Dermis microvascular lymphatic vessel endothelial cell (primary cell): ENCODE results near the gene POLR2F. TPM values are rescaled to one million over a fixed set of nuclear protein-coding genes. Genes with fewer than 3 reads are reported as not detected.
A peak's percentile ranks its signal among the peaks of the same experiment; 100 is the strongest.

Experiments used
- DNase-seq, 2 donors: peaks; one replicate each; pipeline versions ENCODE4 v3.0.0 to v3.0.0-alpha.2; 2010; ENCODE audit warnings: low read depth in 2 of 2
- total RNA-seq: library from RNA; depleted of rRNA; stranded (reverse); fragments of >200 nt; gene quantifications from 2 replicates; pipeline ENCODE4 v1.2.1, GENCODE V29; 2014

Gene POLR2F
- total RNA-seq: 38.8 and 44.9 TPM in 2 replicates

GRCh38 chr22:37953437-37954179 is at the start of gene POLR2F, which contains the start of gene C22orf23:
TSS of gene POLR2F (plus strand) at chr22:37953699. CDS start at chr22:37953788, 89 bp downstream.
TSS of gene C22orf23 (minus strand) at chr22:37953601. CDS start at chr22:37953149, 452 bp downstream.
- peak; percentile 93 to 95 for DNase-seq

GRCh38 chr22:37904572-37905533 is 48.6 kb upstream of the POLR2F start:
- DNase-seq: peak; percentile 44 to 94

GRCh38 chr22:37905534-37906363 is 47.8 kb upstream of the POLR2F start, which contains the start of gene MICALL1:
TSS of gene MICALL1 (plus strand) at chr22:37906297. CDS start at chr22:37906423, 126 bp downstream.
- DNase-seq: peak; percentile 18 to 83

GRCh38 chr22:37906364-37907008 is 47.0 kb upstream of the POLR2F start:
- no peak for DNase-seq

GRCh38 chr22:37907036-37907954 is 46.2 kb upstream of the POLR2F start:
- DNase-seq: no peak

GRCh38 chr22:37909766-37910165 is 43.7 kb upstream of the POLR2F start:
- DNase-seq: no peak

GRCh38 chr22:37910890-37911672 is 42.4 kb upstream of the POLR2F start:
- DNase-seq: no peak

GRCh38 chr22:37911697-37912096 is 41.8 kb upstream of the POLR2F start:
- no peak for DNase-seq

- DNase-seq: no peak
Measured at GRCh38 chr22:37912171-37912570, 41.3 kb upstream of the POLR2F start.

- DNase-seq: no peak
Measured at GRCh38 chr22:37913233-37913721, 40.2 kb upstream of the POLR2F start.

- DNase-seq: no peak
Measured at GRCh38 chr22:37916311-37916710, 37.2 kb upstream of the POLR2F start.

- DNase-seq: no peak
Measured at GRCh38 chr22:37917874-37918548, 35.5 kb upstream of the POLR2F start.

GRCh38 chr22:37918580-37919270 is 34.8 kb upstream of the POLR2F start:
- DNase-seq: no peak

GRCh38 chr22:37920126-37920525 is 33.4 kb upstream of the POLR2F start:
- DNase-seq: no peak

GRCh38 chr22:37922191-37922590 is 31.3 kb upstream of the POLR2F start:
- DNase-seq: no peak

- DNase-seq: no peak
Measured at GRCh38 chr22:37923927-37924326, 29.6 kb upstream of the POLR2F start.

GRCh38 chr22:37924386-37925065 is 29.0 kb upstream of the POLR2F start:
- DNase-seq: no peak
